NCI-H510A treated with DMSO at 0.1 percent for 48 hours (cell line): Measurements from ENCODE around the gene FBLN2.

Experiments used
- DNase-seq: peaks from one replicate; lab custom pipeline; 2025; lab: John Stamatoyannopoulos, UW

FBLN2 gene

DNA sequence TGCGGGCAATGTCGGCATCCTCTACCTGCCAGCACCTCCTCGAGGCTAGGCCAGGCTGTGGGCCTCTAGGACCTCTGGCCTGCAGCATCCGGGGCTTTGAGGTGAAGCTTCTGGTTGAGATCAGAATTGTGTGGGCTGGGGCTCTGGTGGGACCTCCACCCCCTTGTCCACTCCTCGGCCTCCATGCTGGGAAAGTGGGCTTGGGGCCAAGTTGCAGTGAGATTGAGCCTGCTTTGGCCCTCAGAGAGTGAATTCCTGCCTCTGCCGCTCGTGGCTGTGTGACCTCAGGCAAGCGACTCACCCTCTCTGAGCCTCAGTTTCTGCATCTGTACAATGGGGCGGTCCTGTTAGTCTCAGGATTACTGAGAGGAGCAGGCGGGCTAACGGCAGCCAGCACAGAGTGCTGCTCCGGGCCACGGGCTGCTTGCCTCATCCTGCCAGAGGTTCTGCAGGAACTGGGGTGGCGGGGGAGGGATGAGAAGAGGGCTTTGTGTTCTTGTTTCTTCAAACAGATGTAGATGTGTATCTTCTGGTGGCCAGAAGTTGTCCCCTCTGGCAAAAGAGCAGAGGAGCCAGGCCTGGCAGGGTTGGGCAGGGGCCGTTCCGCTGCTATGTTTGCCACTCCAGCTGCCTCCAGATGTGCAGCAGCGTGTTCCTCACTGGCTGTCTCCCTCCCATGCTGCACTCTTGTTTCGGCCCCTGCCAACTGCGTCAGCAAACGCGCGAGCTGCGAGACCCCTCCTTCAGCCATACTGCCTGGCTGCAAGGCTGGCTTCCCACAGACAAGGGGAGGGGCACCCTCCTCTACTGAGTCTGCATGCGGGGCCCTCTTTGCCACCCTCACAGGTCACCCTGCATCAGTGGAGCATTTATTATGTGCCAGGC, 33.7 kb downstream of the FBLN2 start:
- DNase-seq: no peak

DNA sequence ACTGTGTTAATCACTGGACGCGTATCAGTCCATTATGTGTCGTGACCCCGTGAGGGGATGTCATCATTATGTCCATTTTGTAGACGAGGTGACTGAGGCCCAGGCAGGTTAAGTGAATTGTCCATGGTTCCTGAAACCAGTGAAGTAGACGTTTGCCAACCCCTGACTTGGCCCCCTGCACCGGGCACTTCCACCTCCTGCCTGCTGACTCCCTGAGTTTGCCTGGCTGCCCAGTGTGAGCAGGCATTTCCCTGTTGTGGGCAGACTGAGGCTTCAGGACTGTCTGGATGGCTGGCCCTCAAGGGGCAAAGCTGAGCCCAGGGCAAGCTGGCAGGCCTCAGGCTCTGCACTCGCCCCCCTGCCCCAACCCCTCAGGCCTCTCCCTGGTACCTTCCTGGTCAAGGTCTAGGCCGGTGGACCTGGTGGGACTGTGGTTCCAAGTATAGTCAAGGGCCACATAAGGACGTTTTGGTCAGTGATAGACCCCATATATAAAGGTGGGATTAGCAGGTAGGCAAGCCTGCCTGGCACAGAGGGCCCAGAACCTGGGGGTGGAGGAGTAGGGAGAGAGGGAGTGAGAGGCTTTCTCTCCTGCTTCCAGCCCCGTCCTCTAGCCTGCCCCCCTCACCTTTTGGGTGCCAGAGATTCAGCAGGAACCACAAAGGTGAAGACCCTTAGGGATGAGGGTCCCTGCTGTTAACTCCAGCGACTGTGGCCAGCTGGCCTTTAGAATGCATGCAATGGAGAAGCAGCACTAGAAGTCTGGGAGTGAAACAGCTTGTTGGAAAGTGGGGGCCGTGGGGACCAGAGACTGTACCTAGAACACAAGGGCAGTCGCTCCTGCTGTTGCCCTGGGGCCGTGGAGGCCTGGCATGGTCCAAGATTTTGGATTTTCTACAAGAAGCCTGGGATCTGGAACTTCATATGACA, 34.6 kb downstream of the FBLN2 start:
- no peak for DNase-seq

DNA sequence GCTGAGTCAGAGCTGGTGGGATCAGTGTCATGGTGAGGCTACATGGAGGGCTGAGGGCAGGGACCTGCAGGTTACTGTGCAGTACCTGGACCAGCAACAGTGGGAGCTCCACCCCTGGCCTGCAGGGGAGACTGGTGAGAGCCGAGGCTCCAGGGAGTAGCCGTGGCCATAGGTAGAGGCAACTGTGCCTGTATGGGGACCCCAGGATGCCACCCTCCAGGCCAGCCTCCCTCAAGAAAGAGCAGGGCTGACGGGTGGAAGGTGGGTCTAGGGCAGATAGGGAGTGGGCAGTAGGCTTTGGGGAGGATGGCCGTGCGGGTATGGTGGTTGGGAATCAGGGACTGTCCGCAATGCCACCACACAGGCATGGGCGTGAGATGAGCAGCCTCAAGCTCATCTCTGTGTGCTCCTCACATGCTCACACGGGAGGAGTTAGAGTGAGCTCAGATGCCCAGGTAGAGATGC, 35.5 kb downstream of the FBLN2 start:
- no peak for DNase-seq

DNA sequence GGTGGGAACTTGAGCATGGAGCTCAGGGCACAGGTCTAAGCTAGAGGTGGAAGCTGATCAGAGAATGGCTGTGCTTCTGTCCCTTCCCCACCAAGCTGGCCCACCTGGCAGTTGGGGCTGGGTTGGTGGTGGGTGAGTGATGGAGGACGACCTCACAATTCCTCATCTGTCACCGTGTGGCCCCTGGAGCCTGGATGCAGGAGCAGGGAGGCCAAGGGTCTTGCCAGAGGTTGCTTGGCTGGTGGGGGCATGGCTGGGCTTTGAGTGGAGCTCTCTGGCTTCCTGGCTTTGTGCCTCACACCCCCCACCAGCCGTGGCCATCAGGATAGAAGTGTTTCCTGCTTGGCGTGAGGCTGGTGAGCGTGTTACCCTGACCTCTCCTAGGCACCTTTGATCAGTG, 36.0 kb downstream of the FBLN2 start:
- DNase-seq: no peak

DNA sequence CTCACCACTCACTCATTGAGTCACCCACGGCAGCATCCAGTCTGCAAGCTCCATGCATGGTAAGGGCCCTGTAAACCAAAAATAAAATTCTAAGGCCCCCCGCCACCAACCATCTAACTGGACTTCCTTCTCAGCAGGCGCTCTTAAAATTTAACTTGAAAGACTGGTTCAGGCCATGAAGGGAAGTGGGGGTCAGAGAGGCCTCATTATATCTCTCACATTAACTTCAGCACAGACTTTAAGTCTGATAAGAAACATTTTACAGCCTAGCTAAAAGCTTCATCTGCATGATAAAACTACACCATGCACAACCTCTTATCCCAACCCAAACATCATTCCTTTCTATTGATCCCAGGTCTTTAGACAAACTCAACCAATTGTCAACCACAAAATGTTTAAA, 38.5 kb downstream of the FBLN2 start:
- no peak for DNase-seq

DNA sequence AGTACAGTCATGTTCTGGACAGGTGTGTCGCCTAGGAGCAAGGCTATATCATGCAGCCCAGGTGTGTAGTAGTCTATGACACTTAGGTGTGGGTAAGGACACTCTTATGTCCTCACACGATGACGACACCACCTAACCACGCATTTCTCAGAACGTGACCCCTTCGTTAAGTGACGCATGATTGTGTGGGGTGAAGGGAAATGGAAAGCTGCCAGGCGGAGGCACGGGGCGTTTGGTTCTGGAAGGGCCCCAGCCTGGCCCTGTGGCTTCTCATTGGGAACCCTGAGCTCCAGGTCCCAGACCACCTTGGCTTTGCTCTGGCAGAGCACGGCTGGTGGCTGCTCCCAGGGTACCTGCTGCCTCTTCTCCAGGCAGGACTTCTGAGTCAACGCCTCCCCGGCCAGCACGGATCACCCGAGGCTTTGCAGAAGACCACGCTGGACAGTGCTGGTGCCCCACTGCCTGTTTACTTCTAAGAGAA, 39.3 kb downstream of the FBLN2 start:
- DNase-seq: no peak

DNA sequence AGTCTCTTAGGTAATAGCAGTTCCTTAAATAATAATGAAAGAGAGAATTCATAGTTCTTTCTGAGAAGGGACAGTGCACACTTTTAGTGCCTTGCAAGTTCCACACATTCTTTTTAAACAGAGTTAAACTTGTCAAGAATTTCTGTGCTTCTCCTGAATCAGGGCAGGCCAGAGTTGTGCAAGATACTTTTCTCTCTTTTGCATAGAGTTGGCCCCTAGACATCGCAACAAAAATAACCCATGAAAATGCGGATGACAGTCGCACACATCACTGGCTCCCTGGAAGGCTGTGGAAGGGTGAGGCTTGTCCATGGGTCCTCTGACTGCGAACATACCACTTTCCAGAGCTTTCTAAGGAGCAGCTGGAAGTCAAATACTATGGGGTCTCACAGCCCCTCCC, 40.1 kb downstream of the FBLN2 start:
- no peak for DNase-seq

DNA sequence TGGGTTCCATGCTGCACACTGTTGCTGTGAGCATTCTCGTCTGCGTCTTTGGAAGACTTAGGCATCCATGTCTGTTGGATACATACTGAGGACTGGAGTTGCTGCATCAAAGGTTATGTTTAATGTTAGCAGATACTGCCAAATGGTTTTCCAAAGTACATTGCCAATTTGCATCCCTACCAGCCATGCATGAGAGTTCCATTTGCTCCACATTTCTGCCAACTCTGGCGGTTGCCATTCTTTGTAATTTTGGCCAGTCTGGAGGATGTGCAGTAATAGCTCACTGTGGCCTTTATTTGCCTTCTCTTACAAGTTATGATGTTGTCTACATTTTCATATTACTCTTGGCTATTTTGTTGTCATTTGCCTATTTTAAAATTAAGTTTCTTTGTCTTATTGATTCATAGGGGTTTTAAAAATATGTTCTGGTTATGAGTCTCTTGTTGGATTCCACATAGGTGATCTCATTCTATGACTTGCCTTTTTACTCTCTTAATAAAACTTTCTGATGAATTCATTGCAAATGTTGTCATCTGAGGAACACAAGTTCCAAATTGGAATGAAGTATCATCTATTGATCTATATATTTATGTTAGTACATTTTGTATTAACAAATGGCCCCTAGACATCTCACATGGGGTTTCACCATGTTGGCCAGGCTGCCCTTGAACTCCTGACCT, 42.1 kb downstream of the FBLN2 start:
- no peak for DNase-seq

DNA sequence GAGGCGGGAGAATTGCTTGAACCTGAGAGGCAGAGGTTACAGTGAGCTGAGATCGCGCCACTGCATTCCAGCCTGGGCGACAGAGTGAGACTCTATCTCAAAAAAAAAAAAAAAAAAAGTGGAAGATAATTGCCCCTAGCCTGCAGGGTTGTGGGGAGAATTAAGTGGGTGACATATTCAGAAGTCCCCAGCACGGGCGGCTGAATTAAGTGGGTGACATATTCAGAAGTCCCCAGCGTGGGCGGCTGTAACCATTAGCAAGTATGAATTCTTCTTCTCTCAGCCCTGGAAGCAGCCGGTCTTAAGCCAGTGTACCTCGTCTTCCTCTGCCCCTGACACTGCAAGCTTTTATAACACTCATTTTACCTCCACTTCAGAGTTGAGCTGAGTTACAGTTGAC, 44.7 kb downstream of the FBLN2 start:
- no peak for DNase-seq

DNA sequence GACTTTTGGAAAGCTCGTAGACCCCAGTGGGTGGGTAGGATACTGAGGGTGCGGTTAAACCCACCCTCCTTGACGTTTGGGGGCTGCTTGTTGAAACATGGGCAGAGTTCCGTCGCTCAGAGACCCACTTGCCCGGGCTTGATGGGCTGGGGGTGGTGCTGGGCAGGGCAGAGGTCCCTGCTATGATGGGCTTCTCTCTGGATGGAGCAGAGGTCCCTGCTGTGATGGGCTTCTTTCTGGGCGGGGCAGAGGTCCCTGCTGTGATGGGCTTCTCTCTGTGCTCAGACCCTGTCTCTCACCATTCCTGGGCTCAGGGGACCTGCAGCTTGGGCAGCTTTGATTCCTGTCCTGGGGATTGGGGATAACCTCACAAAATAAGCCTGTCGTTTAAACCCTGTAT, 45.2 kb downstream of the FBLN2 start:
- no peak for DNase-seq

DNA sequence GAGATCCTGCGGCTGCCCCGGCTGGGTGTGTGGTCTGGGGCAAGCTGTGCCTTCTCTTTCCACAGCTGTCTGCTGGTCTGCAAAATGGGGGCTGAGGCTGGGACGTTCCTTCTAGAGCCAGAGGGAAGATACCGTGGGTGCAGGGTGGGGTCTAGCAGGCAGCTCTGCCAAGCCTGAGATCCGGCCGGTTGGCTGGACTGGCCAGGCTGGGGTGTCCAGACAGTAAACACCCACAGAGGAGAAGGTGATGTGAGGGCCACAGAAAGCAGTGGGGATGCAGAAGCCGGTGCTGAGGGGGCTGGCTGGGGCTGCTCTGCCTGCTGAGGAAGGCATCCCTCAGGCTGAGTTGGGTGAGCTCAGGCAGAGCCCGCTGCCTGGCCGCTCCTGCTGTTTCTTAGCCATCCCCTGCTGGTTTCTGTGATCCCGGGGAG, 46.1 kb downstream of the FBLN2 start:
- no peak for DNase-seq

DNA sequence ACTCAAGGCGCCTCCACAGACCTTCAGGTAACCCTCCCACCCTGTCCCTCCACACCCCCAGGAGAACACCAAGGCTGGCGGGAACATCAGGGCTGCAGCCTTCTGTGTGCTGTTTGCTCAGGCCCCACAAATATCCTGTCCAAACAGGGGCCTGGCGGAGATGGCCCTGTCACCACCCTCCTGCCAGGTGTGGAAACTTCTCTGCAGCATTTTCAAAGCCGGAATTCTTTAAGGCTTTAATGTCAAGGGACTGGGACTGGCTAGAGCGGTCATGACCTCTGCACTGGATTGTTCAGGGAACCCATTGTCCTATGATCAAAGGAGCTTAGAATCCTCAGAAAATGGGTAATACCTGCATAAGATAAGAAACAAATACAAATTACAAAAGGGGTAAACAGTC, 46.6 kb downstream of the FBLN2 start:
- no peak for DNase-seq

DNA sequence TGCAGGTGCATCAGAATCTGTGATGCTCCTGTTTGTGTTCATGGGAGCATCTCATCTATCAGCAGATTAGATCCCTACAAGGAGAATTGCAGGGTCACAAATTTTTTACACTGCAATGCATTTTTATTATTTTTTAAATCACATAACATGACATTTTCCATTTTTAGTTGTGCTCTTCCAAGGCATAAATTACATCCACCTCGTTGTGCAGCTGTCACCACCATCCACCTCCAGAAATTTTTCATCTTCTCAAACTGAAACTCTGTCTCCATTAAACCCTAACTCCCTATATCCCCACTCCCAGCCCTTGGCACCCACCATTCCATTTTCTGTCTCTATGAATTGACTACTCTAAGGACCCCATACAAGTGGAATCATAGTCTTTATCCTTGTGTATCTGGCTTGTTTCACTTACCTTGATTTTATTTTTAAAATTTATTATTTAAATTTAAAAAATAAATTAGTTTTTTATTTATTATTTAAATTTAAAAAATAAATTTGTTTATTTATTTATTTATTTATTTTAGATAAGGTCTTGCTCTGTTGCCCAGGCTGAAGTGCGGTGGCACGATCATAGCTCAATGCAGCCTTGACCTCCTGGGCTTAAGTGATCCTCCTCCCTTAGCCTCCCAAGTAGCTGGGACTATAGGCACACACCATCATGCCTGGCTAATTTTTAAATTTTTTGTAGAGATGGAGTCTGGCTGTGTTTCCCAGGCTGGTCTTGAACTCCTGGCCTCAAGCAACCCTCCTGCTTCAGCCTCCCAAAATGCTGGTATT, 47.7 kb downstream of the FBLN2 start:
- DNase-seq: no peak

DNA sequence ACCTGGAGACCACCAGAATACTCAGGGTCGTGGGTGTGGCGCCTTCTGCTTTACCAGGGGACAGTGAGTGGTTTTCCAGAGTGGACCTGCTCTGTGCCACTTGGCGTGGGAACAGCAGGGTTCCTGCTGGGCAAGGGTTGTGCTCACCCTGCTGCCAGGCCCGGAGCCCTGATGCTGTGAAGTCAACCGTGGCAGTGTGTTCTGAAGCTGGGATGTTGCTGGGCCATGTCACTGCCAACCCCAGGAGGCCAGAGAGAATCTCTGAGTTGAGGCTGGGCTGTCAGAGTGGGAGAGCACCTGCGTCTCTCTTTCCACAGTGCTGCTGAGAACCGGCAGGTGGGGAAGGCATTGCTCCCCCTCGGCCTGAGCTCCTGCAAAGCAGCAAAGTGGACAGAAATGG, 48.7 kb downstream of the FBLN2 start:
- no peak for DNase-seq

DNA sequence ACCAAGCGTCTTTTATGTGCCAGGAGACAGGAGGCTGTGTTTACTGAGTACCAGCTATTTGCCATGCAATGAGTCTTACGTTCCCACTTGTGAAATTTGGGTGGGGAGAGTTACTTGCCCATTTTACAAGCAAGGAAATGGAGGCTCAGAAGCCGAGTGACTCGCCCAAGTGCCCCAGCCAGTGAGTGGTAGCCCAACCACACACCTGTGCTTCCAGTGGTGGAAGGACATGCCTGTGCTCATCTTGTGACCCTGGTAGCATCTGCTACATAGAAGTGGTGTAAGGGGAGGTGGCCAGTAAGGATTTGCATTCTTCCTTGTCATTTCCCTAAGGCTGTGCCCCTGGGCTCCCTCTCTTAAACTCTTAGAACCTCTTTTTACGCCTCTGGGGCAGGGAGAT, 49.3 kb downstream of the FBLN2 start:
- no peak for DNase-seq

DNA sequence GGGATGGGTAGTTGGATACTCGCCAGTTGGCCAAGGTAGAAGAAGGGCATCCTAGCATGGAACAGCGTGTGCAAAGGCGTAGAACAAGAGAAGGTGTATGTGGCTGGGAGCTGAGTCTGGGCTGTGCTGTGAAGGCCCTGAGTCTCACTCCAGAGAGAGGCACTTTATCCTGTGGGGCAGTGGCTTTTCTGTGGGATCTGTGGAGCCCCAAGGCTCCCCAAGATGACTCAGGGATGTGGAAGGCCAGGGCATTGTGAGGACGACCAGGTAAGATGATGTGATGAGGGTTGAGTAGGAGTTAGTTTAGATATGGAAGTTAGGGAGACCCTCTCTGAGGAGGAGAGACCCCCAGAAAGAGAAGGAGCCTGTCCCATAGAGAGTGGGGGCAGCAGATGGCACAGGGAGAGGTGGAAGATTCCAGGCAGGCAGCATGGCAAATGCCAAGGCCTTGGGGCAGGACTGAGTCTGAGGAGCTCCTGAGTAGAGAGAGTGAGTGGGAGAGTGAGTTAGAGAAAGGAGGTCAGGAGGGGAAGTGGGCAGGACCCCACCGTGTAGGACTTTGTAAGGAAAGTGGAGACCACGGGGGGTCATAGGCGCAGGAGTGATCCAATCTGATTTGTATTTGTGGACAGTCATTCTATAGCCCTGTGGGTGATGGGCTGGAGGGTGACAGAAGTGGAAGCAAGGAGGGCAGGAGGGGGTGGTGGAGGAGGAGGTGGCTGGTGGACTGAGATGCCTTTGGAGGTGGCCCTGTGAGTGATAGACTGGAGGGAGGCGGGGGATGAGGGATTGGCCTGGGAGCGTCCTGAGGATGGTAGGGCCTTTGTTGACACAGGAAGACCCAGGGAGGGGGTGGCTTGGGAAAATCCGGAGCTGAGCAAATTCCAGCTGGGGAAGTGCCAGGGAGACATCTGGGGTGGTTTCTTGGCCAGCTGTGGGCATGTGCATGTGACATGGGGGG, 50.3 kb downstream of the FBLN2 start:
- DNase-seq: no peak

DNA sequence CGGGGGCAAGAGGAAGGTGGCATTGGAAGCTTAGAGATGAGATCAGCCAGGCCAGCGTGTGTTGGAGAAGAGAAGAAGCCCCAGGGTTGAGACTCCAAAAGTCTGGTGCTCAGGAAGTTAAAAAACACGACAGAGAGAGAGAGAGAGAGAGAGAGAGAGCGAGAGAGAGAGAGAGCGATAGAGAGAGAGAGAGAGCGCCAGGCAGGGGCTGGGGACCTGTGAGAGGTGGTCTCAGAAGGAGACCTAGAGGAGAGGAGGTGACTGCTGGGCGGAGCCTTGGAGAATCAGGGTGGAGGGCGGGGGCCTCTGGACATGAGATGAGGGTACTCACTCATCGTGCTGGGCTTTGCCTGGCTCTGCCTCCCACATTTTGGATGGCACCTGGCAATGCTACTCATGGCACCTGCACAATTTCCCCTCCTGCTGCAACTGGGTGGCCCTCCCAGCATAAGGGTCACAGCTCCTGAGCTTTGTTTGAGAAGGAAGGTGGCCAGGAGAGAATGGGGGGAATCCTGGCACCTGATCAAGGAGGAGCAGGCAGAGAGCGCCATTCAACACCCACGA, 51.0 kb downstream of the FBLN2 start:
- DNase-seq: no peak

DNA sequence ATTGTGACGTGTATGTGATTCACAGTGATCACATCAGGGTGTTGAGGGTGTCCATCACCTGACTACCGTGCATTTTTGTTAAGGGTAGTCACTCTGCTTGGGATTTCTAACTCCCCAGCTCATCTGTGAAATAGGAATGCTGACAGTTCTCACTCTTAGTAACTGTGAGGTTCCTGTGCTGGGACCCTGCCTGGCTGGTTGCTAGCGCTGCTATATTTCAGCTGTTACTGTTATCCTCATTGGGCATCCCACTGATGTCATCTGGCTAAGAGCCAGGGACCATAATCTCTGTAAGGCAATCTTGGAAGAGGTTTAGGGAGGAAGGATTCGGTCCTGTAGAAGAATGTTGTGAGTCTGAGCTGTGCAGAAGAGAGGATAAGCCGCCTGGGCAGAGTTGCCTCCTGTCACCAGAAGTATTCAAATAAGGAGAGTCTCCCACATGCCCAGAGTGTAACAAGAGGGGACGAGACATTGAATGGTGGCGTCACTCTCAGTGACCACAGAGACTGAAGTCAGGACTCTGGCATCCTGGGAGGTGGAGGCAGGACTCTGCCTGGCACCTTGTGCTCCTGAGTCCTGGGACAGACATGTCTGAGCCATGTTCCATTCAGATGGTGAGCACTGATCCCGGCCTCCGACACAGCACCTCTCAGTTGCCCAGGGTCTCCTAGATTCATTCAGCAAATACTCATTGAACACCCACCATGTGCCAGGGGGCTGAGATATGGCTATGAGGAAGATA, 52.2 kb downstream of the FBLN2 start:
- no peak for DNase-seq

DNA sequence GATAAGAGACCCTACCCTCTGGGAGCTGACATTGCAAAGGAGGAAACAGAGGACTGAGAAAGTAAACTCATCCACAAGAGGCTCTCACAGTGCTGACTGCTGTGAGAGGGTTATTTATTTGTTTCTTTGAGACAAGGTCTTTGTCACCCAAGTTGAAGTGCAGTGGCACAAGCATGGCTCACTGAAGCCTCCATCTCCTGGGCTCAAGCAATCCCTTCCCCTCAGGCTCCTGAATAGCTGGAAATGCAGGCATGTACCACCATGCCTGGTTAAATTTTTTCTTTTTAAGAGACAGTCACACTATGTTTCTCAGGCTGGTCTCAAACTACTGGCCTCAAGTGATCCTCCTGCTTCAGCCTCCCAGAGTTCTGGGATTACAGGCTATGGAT, 52.8 kb downstream of the FBLN2 start:
- DNase-seq: no peak
